Right lobe of liver (tissue), 6 donors: ENCODE measurements around the gene PRR15. TPM values are rescaled to one million over a fixed set of nuclear protein-coding genes. Genes with fewer than 3 reads are reported as not detected.
A peak's percentile ranks its signal among the peaks of the same experiment; 100 is the strongest.

ENCODE experiments used
- ATAC-seq, 4 donors: fragments of 200-7000 bp; cut with Tn5 transposase; one replicate each; pipeline ENCODE4 v1.9.1; 2020; ENCODE audit warnings: mild to moderate bottlenecking in 4 of 4, moderate library complexity in 4 of 4
- DNase-seq, 3 donors: peaks; one replicate each; pipeline ENCODE4 v3.0.0-alpha.2; 2020
- H3K27ac ChIP-seq, 3 donors: fragments of 200-600 bp; one replicate each; pipeline ENCODE4 v1.8.0; 2022
- H3K27me3 ChIP-seq, 2 donors: fragments of 200-600 bp; one replicate each; pipeline ENCODE4 v1.8.0; 2022
- H3K36me3 ChIP-seq, 4 donors: fragments of 200-600 bp; sonication (generic) in 1 of 4; one replicate each; pipeline versions ENCODE4 v1.5.1 to v1.8.0; 2017 to 2022; ENCODE audit warnings: control low read depth in 1 of 4
- H3K4me1 ChIP-seq, 4 donors: fragments of 200-600 bp; sonication (generic) in 1 of 4; one replicate each; pipeline versions ENCODE4 v1.5.1 to v1.8.0; 2017 to 2022; ENCODE audit warnings: control low read depth in 1 of 4
- H3K4me3 ChIP-seq, 3 donors: fragments of 200-600 bp; one replicate each; pipeline ENCODE4 v1.8.0; 2022
- H3K9me3 ChIP-seq, 4 donors: fragments of 200-600 bp; sonication (generic) in 1 of 4; one replicate each; pipeline versions ENCODE4 v1.5.1 to v1.8.0; 2017 to 2022; ENCODE audit warnings: control low read depth in 1 of 4
- CTCF ChIP-seq, 4 donors: fragments of 200-600 bp in 3 of 4; fragments of 450-650 bp in 1 of 4; IDR thresholded peaks; one replicate each; pipeline versions ENCODE4 v1.5.1 to v1.8.0; 2016 to 2022; ENCODE audit warnings: antibody characterized with exemption in 4 of 4, mild to moderate bottlenecking in 2 of 4
- POLR2A ChIP-seq: fragments of 450-650 bp; IDR thresholded peaks from one replicate; pipeline ENCODE4 v1.6.1; 2017; ENCODE audit warnings: antibody characterized with exemption, mild to moderate bottlenecking
- WGBS: methylation state at CpG from one replicate; pipeline ENCODE4 v1.1.6; 2018; ENCODE audit warnings: low coverage, low lambda C conversion rate; ENCODE audit not compliant: insufficient coverage; ENCODE audit errors: missing lambda C conversion rate; 5-methylcytosine and 5-hydroxymethylcytosine counted together
- intact Hi-C, 2 donors: fragments of 100-400 bp; cut with DNase I; formaldehyde crosslinking; loops; one replicate each; pipeline versions ENCODE4 v1.11.2 to v1.14.1; 2022
- total RNA-seq, 6 experiments: library from RNA; depleted of rRNA in 2 of 6; stranded (reverse); fragments of >200 nt in 2 of 6; fragmentation: NEBNext Ultra II Directional in 3 of 6; extraction: Animal tissue kit (Norgen Biotek cat#: 25700) in 3 of 6; gene quantifications; one replicate each; pipeline versions ENCODE4 v1.1.0 to v1.2.4, GENCODE V29; 2016 to 2023
- donor health status: DM: no; HTN: yes; CAD: no.
- donor health status: DM: no; HTN: no; CAD: no.
- donor health status: DM: no; HTN: no; CAD: no.
- donor health status: DM: no; HTN: yes; CAD: no.
- donor health status: DM: no; HTN: yes; CAD: no.

Gene PRR15
- total RNA-seq, 6 experiments from 2014 or later = 0.18 to 1.3 (median 0.42) TPM; not detected in 3

GRCh38 chr7:29588900-29589696, 25.5 kb downstream of the PRR15 start:
- peak; percentile 71 to 86 (median 80) for ATAC-seq
- intact Hi-C loops = no loop called here
- no peak for TF ChIP-seq POLR2A
- TF ChIP-seq CTCF (IDR thresholded peaks at IDR 0.05) = peak; percentile 48 to 88 (median 76)
- WGBS = 48% methylated on average over 6 of the region's 8 CpGs
- no peak overlapping the region for H3K27ac ChIP-seq
- no peak for DNase-seq
- no peak overlapping the region for H3K4me3 ChIP-seq
- H3K36me3 ChIP-seq = no peaks in the 10 kb centered on the region
- H3K9me3 ChIP-seq = no peaks in the 10 kb centered on the region
- no peaks in the 10 kb centered on the region for H3K4me1 ChIP-seq
- no peaks in the 10 kb centered on the region for H3K27me3 ChIP-seq

DNA sequence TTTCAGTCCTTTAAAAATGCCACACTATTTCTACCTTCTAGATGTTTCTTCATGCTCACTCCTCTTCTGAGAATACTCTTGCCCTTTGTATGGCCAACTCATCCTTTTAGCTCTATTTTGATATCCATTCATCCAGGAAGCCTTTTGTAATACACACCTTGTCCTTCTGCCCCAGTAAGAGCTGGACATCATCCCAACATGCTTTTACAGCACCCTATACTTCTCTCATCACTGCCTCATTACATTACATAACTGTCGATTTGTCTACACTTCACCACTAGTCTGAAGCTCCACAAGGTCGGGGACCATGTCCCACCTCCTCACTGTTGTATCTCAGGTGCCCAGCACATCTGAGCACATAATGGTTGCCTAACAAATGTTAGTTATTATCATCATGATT, 29.2 kb downstream of the PRR15 start:
- Histone ChIP-seq H3K36me3 (no peaks in the 10 kb centered on the region), H3K27me3 (no peaks in the 10 kb centered on the region), H3K4me1 (no peaks in the 10 kb centered on the region), H3K4me3 (no peak overlapping the region), H3K27ac (no peak overlapping the region), H3K9me3 (no peaks in the 10 kb centered on the region)
- ATAC-seq (no peak), DNase-seq (no peak)
- intact Hi-C loops = no loop called here
- TF ChIP-seq CTCF (IDR thresholded peaks at IDR 0.05) (no peak), POLR2A (no peak)
- WGBS = 67% methylated on average over 2 of the region's 2 CpGs

- H3K27me3 ChIP-seq = no peaks in the 10 kb centered on the region
- no peaks in the 10 kb centered on the region for H3K4me1 ChIP-seq
- H3K27ac ChIP-seq = no peak overlapping the region
- H3K4me3 ChIP-seq = no peak overlapping the region
- TF ChIP-seq CTCF (IDR thresholded peaks at IDR 0.05) (no peak), POLR2A (no peak)
- no peak for ATAC-seq
- intact Hi-C loops = no loop called here
- H3K36me3 ChIP-seq = no peaks in the 10 kb centered on the region
- DNase-seq = no peak
- H3K9me3 ChIP-seq = no peaks in the 10 kb centered on the region
Measured at GRCh38 chr7:29593459-29593858, 29.8 kb downstream of the PRR15 start.

- no peak overlapping the region for H3K27ac ChIP-seq
- no peak for TF ChIP-seq CTCF (IDR thresholded peaks at IDR 0.05)
- 77% methylated on average over 3 of the region's 3 CpGs for WGBS
- no peak overlapping the region for H3K4me3 ChIP-seq
- no peaks in the 10 kb centered on the region for H3K36me3 ChIP-seq
- DNase-seq (no peak), ATAC-seq (no peak)
- no peaks in the 10 kb centered on the region for H3K9me3 ChIP-seq
- H3K4me1 ChIP-seq = no peaks in the 10 kb centered on the region
- intact Hi-C loops = no loop called here
- H3K27me3 ChIP-seq = no peaks in the 10 kb centered on the region
Measured at GRCh38 chr7:29596593-29597178, 33.1 kb downstream of the PRR15 start.
